Measurements from ENCODE around the gene ZNRF2.
"Not testable (repeated sequence)": the region's sequence is repeated elsewhere in the genome, so short reads cannot be mapped to it uniquely, and the experiment has no call there.

- TF ChIP-seq, protein P1, sequence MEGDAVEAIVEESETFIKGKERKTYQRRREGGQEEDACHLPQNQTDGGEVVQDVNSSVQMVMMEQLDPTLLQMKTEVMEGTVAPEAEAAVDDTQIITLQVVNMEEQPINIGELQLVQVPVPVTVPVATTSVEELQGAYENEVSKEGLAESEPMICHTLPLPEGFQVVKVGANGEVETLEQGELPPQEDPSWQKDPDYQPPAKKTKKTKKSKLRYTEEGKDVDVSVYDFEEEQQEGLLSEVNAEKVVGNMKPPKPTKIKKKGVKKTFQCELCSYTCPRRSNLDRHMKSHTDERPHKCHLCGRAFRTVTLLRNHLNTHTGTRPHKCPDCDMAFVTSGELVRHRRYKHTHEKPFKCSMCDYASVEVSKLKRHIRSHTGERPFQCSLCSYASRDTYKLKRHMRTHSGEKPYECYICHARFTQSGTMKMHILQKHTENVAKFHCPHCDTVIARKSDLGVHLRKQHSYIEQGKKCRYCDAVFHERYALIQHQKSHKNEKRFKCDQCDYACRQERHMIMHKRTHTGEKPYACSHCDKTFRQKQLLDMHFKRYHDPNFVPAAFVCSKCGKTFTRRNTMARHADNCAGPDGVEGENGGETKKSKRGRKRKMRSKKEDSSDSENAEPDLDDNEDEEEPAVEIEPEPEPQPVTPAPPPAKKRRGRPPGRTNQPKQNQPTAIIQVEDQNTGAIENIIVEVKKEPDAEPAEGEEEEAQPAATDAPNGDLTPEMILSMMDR (IDR thresholded peaks at IDR 0.05) = not testable (repeated sequence)
- TF ChIP-seq POLR2AphosphoS5 (IDR thresholded peaks at IDR 0.05; ENCODE audit: low read depth, low read length) = not testable (repeated sequence)
These were observed 14.0 kb downstream of the ZNRF2 start for GRCh38 chr7:30298409-30298808.

All from Panc1 (cell line).